ENCODE results near the gene CPA3.

Gene CPA3

DNA sequence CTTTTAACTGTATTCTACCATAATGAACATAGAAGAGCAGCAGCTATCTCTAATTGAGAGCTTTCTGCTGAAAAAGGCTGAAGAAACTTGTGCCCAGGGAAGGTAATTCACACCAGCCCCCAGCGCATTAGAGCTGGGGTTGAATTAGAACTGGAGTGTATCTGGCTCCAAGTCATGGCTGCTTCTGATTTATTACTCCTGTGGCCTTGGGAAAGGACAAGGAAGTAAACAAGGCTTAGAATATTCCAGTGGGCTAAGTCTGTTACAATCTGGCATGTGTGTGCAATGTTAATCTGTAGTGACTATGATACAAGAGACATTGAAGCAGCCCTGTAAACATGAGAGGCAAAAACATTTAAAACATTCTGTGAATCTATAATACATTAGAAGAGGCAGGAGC lies 18.1 kb downstream of the CPA3 start:
- Histone ChIP-seq H4K91ac (ENCODE audit: low read length) (no peak overlapping the region), H3K27ac (ENCODE audit: low read length, poor library complexity, severe bottlenecking) (peak overlapping the region; percentile 76), H2AK5ac (ENCODE audit: low read length, severe bottlenecking) (no peak overlapping the region), H3K23ac (ENCODE audit: low read length in 2 of 2) (no peak overlapping the region), H3K14ac (ENCODE audit: low read length in 2 of 2) (no peak overlapping the region), H3K36me3 (ENCODE audit: control insufficient read depth in 1 of 2, insufficient read depth in 2 of 2, low read depth in 1 of 2, low read length in 2 of 2) (no peaks in the 10 kb centered on the region), H2BK12ac (ENCODE audit: low read length in 2 of 2) (no peak overlapping the region), H3K4ac (ENCODE audit: low read depth in 1 of 2, low read length in 2 of 2) (no peak overlapping the region), H2BK120ac (ENCODE audit: low read depth, low read length) (no peak overlapping the region), H3K4me3 (ENCODE audit: insufficient read depth in 1 of 2, low read depth in 1 of 2, low read length in 2 of 2) (no peak overlapping the region), H3K9ac (ENCODE audit: low read length) (no peak overlapping the region), H3K4me2 (ENCODE audit: low read length, poor library complexity, severe bottlenecking) (no peak overlapping the region), H2AFZ (ENCODE audit: low read depth, low read length) (no peak overlapping the region), H2BK15ac (ENCODE audit: low read depth, poor library complexity, severe bottlenecking) (no peak overlapping the region), H3K18ac (ENCODE audit: low read depth in 1 of 2, low read length in 2 of 2) (no peak overlapping the region), H3K9me3 (ENCODE audit: control insufficient read depth, low read length) (no peaks in the 10 kb centered on the region), H3K4me1 (ENCODE audit: control insufficient read depth, insufficient read depth, low read depth, low read length) (peaks cover 2% of the 10 kb centered on the region), H3K27me3 (ENCODE audit: control insufficient read depth in 1 of 2, insufficient read depth in 1 of 2, low read length in 2 of 2) (no peaks in the 10 kb centered on the region), H3K79me1 (replicated peaks; ENCODE audit: low read length, poor library complexity, severe bottlenecking) (no peaks in the 10 kb centered on the region), H4K8ac (ENCODE audit: low read length) (no peak overlapping the region), H2BK5ac (ENCODE audit: low read depth, low read length, poor library complexity, severe bottlenecking) (no peak overlapping the region)
- peak; percentile 12 for DNase-seq
- WGBS, result 91% methylated on average over 1 of the region's 1 CpG

GRCh38 chr3:148884261-148884660 lies 19.2 kb downstream of the CPA3 start:
- Histone ChIP-seq H4K8ac (ENCODE audit: low read length) (no peak overlapping the region), H3K9ac (ENCODE audit: low read length) (no peak overlapping the region), H3K4me3 (ENCODE audit: insufficient read depth in 1 of 2, low read depth in 1 of 2, low read length in 2 of 2) (no peak overlapping the region), H3K4me1 (ENCODE audit: control insufficient read depth, insufficient read depth, low read depth, low read length) (peaks cover 2% of the 10 kb centered on the region), H3K18ac (ENCODE audit: low read depth in 1 of 2, low read length in 2 of 2) (no peak overlapping the region), H3K27me3 (ENCODE audit: control insufficient read depth in 1 of 2, insufficient read depth in 1 of 2, low read length in 2 of 2) (no peaks in the 10 kb centered on the region), H3K4ac (ENCODE audit: low read depth in 1 of 2, low read length in 2 of 2) (no peak overlapping the region), H2BK120ac (ENCODE audit: low read depth, low read length) (no peak overlapping the region), H2AK5ac (ENCODE audit: low read length, severe bottlenecking) (no peak overlapping the region), H3K36me3 (ENCODE audit: control insufficient read depth in 1 of 2, insufficient read depth in 2 of 2, low read depth in 1 of 2, low read length in 2 of 2) (no peaks in the 10 kb centered on the region), H2BK12ac (ENCODE audit: low read length in 2 of 2) (no peak overlapping the region), H3K23ac (ENCODE audit: low read length in 2 of 2) (no peak overlapping the region), H3K14ac (ENCODE audit: low read length in 2 of 2) (no peak overlapping the region), H3K79me1 (replicated peaks; ENCODE audit: low read length, poor library complexity, severe bottlenecking) (no peaks in the 10 kb centered on the region), H2BK15ac (ENCODE audit: low read depth, poor library complexity, severe bottlenecking) (no peak overlapping the region), H3K4me2 (ENCODE audit: low read length, poor library complexity, severe bottlenecking) (no peak overlapping the region), H2AFZ (ENCODE audit: low read depth, low read length) (no peak overlapping the region), H3K27ac (ENCODE audit: low read length, poor library complexity, severe bottlenecking) (no peak overlapping the region), H4K91ac (ENCODE audit: low read length) (no peak overlapping the region), H2BK5ac (ENCODE audit: low read depth, low read length, poor library complexity, severe bottlenecking) (no peak overlapping the region), H3K9me3 (ENCODE audit: control insufficient read depth, low read length) (no peaks in the 10 kb centered on the region)
- DNase-seq, result peak; percentile 22

- Histone ChIP-seq H4K91ac (ENCODE audit: low read length) (no peak overlapping the region), H3K4ac (ENCODE audit: low read depth in 1 of 2, low read length in 2 of 2) (no peak overlapping the region), H3K4me2 (ENCODE audit: low read length, poor library complexity, severe bottlenecking) (no peak overlapping the region), H2BK120ac (ENCODE audit: low read depth, low read length) (no peak overlapping the region), H3K23ac (ENCODE audit: low read length in 2 of 2) (no peak overlapping the region), H3K4me3 (ENCODE audit: insufficient read depth in 1 of 2, low read depth in 1 of 2, low read length in 2 of 2) (no peak overlapping the region), H2BK12ac (ENCODE audit: low read length in 2 of 2) (no peak overlapping the region), H3K79me1 (replicated peaks; ENCODE audit: low read length, poor library complexity, severe bottlenecking) (no peaks in the 10 kb centered on the region), H3K9me3 (ENCODE audit: control insufficient read depth, low read length) (peaks cover 6% of the 10 kb centered on the region), H2AK5ac (ENCODE audit: low read length, severe bottlenecking) (no peak overlapping the region), H3K36me3 (ENCODE audit: control insufficient read depth in 1 of 2, insufficient read depth in 2 of 2, low read depth in 1 of 2, low read length in 2 of 2) (no peaks in the 10 kb centered on the region), H4K8ac (ENCODE audit: low read length) (no peak overlapping the region), H3K14ac (ENCODE audit: low read length in 2 of 2) (no peak overlapping the region), H3K4me1 (ENCODE audit: control insufficient read depth, insufficient read depth, low read depth, low read length) (no peaks in the 10 kb centered on the region), H3K27ac (ENCODE audit: low read length, poor library complexity, severe bottlenecking) (no peak overlapping the region), H2BK5ac (ENCODE audit: low read depth, low read length, poor library complexity, severe bottlenecking) (no peak overlapping the region), H2AFZ (ENCODE audit: low read depth, low read length) (no peak overlapping the region), H3K9ac (ENCODE audit: low read length) (no peak overlapping the region), H3K27me3 (ENCODE audit: control insufficient read depth in 1 of 2, insufficient read depth in 1 of 2, low read length in 2 of 2) (no peaks in the 10 kb centered on the region), H3K18ac (ENCODE audit: low read depth in 1 of 2, low read length in 2 of 2) (no peak overlapping the region), H2BK15ac (ENCODE audit: low read depth, poor library complexity, severe bottlenecking) (no peak overlapping the region)
- DNase-seq, result no peak
- WGBS, result no CpG with 5 or more reads among the region's 2 CpGs
Observed at GRCh38 chr3:148889828-148890227, 24.7 kb downstream of the CPA3 start.

DNA sequence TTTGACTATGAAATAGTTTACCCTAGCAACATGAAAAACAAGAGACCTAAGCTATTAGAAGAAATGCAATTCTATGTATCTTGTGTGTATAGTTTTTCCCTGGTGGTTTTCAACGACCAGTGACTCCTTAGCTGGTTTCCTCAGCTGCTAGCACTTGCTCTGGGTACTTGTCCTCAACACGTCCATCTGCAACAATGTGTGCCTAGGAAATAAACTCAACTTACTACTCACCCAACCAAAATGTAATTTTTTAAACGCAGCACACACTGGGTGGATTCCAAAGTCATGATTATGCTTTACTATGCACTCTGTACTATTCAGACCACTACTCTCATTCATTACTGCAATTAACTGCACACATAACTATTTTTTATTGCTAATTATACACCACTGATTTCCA lies 31.0 kb downstream of the CPA3 start:
- WGBS, result 56% methylated on average over 3 of the region's 3 CpGs
- H3K9me3 ChIP-seq (ENCODE audit: control insufficient read depth, low read length), result peaks cover 6% of the 10 kb centered on the region
- H2BK5ac ChIP-seq (ENCODE audit: low read depth, low read length, poor library complexity, severe bottlenecking), result no peak overlapping the region
- no peak overlapping the region for H3K14ac ChIP-seq (ENCODE audit: low read length in 2 of 2)
- H2BK12ac ChIP-seq (ENCODE audit: low read length in 2 of 2), result no peak overlapping the region
- H3K9ac ChIP-seq (ENCODE audit: low read length), result no peak overlapping the region
- no peak overlapping the region for H2BK15ac ChIP-seq (ENCODE audit: low read depth, poor library complexity, severe bottlenecking)
- no peaks in the 10 kb centered on the region for H3K4me1 ChIP-seq (ENCODE audit: control insufficient read depth, insufficient read depth, low read depth, low read length)
- no peak overlapping the region for H3K4me3 ChIP-seq (ENCODE audit: insufficient read depth in 1 of 2, low read depth in 1 of 2, low read length in 2 of 2)
- no peaks in the 10 kb centered on the region for H3K79me1 ChIP-seq (replicated peaks; ENCODE audit: low read length, poor library complexity, severe bottlenecking)
- H3K36me3 ChIP-seq (ENCODE audit: control insufficient read depth in 1 of 2, insufficient read depth in 2 of 2, low read depth in 1 of 2, low read length in 2 of 2), result no peaks in the 10 kb centered on the region
- H3K18ac ChIP-seq (ENCODE audit: low read depth in 1 of 2, low read length in 2 of 2), result no peak overlapping the region
- H3K4me2 ChIP-seq (ENCODE audit: low read length, poor library complexity, severe bottlenecking), result no peak overlapping the region
- H3K27ac ChIP-seq (ENCODE audit: low read length, poor library complexity, severe bottlenecking), result no peak overlapping the region
- DNase-seq, result no peak
- no peak overlapping the region for H3K4ac ChIP-seq (ENCODE audit: low read depth in 1 of 2, low read length in 2 of 2)
- no peak overlapping the region for H2AFZ ChIP-seq (ENCODE audit: low read depth, low read length)
- no peak overlapping the region for H3K23ac ChIP-seq (ENCODE audit: low read length in 2 of 2)
- H4K8ac ChIP-seq (ENCODE audit: low read length), result no peak overlapping the region
- no peak overlapping the region for H2BK120ac ChIP-seq (ENCODE audit: low read depth, low read length)
- no peak overlapping the region for H4K91ac ChIP-seq (ENCODE audit: low read length)
- no peak overlapping the region for H2AK5ac ChIP-seq (ENCODE audit: low read length, severe bottlenecking)
- no peaks in the 10 kb centered on the region for H3K27me3 ChIP-seq (ENCODE audit: control insufficient read depth in 1 of 2, insufficient read depth in 1 of 2, low read length in 2 of 2)
